Inflammatory macrophage treated with lipopolysaccharide for 1 hour (primary cell): ENCODE results near the gene ZNF341.

Experiments used
- DNase-seq, 2 donors: peaks; one replicate each; pipeline ENCODE4 v3.0.0-alpha.2; 2020 to 2022

The ZNF341 gene

GRCh38 chr20:33827634-33828325 is 96.0 kb downstream of the ZNF341 start:
- DNase-seq = no peak

- no peak for DNase-seq
These were observed 96.6 kb downstream of the ZNF341 start for GRCh38 chr20:33828326-33828844.

GRCh38 chr20:33828967-33829560 is 97.3 kb downstream of the ZNF341 start:
- DNase-seq = no peak

- no peak for DNase-seq
These were observed 97.8 kb downstream of the ZNF341 start for GRCh38 chr20:33829636-33830035.

GRCh38 chr20:33830371-33830770 is 98.6 kb downstream of the ZNF341 start:
- DNase-seq = no peak

GRCh38 chr20:33832103-33832804 is 100.5 kb downstream of the ZNF341 start:
- DNase-seq = no peak

- no peak for DNase-seq
These were observed 101.5 kb downstream of the ZNF341 start for GRCh38 chr20:33833333-33833732.

GRCh38 chr20:33835615-33836172 is 103.9 kb downstream of the ZNF341 start:
- no peak for DNase-seq

GRCh38 chr20:33836277-33836676 is 104.5 kb downstream of the ZNF341 start:
- DNase-seq = no peak

GRCh38 chr20:33837096-33837830 is 105.5 kb downstream of the ZNF341 start:
- DNase-seq = no peak

- DNase-seq = no peak
These were observed 106.5 kb downstream of the ZNF341 start for GRCh38 chr20:33838035-33838864.

- no peak for DNase-seq
These were observed 107.8 kb downstream of the ZNF341 start for GRCh38 chr20:33839591-33839990.

- DNase-seq = no peak
These were observed 108.4 kb downstream of the ZNF341 start for GRCh38 chr20:33840160-33840559.

- no peak for DNase-seq
These were observed 109.1 kb downstream of the ZNF341 start for GRCh38 chr20:33840759-33841435.

- DNase-seq = no peak
These were observed 109.6 kb downstream of the ZNF341 start for GRCh38 chr20:33841436-33841799.
